ENCODE data around the gene UGT2A1.

The UGT2A1 gene

GRCh38 chr4:69589884-69590283, 63.2 kb downstream of the UGT2A1 start:
- DNase-seq (ENCODE audit: low read depth), result no peak

DNA sequence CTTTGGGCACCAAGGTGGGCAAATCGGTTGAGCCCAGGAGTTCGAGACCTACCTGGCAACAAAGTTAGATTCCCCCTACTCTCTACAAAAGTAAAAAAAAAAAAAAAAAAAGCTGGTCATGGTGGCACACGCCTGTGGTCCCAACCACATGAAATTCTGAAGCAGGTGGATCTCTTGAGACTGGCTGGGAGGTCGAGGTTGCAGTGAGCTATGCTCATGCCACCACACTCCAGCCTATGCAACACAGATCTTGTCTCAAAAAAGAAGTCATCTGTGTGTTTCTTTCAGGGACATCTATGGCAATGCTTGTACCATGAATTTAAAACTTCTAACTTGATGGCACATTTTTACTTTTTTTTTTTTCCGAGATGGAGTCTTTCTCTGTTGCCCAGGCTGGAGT, 68.9 kb downstream of the UGT2A1 start:
- no peak for DNase-seq (ENCODE audit: low read depth)

DNA sequence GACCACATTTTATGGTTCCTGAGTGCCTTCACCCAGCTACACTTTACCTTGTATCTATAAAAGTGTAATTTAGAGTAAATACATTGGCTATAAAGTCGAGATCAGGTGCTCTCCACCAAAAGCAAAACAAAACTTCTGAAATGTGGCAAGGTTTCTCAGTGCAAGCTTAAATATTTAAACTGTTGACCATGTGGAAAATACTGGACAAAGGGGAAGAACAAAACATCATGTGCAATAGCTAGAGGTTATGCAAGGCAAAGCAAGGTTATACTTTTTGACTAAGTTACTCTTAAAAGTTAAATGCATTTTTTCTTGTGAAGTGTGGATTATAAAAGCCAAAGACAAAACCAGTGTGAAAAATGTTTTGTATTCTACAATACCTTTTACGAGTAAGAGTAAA, 69.5 kb downstream of the UGT2A1 start:
- no peak for DNase-seq (ENCODE audit: low read depth)

DNA sequence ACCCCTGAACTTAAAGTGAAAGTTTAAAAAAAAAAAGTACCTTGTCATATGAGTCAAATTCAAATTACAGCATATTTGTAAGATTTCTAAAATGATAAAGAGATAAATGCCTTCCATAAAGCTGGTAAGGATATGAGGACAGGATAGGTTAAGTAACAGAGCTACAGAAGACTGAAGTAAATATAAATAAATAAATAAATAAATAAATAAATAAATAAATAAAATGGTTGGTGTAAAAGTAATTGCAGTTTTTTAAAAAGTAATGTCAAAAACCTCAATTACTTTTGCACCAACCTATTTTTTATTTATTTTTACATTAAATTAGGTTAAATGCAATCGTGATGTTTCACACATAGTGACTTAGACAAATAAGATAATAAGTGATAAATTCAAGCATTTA, 75.8 kb downstream of the UGT2A1 start:
- DNase-seq (ENCODE audit: low read depth), result no peak

DNA sequence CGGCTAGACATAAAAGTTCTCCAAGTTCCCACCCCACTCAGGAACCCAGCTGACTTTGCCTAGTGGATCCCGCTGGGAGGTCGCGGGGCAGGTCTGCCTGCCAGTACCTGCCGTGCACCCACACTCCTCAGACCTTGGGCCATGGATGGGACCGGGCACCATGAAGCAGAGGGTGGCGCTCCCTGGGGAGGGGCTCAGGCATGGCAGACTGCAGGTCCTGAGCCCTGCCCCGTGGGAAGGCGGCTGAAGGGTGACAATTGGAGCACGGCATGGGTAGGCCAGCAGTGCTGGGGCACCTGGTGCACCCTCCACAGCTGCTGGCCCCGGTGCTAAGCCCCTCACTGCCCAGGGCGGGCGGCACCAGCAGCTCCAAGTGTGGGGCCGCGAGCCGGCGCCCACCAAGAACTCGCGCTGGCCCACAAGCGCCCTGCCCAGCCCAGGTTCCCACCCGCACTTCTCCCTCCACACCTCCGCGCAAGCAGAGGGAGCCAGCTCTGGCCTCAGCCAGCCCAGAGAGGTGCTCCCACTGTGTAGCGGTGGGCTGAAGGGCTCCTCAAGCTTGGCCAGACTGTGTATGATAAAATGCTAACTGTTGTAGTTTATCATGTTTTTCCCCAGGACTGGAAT, 76.7 kb downstream of the UGT2A1 start:
- no peak for DNase-seq (ENCODE audit: low read depth)

DNA sequence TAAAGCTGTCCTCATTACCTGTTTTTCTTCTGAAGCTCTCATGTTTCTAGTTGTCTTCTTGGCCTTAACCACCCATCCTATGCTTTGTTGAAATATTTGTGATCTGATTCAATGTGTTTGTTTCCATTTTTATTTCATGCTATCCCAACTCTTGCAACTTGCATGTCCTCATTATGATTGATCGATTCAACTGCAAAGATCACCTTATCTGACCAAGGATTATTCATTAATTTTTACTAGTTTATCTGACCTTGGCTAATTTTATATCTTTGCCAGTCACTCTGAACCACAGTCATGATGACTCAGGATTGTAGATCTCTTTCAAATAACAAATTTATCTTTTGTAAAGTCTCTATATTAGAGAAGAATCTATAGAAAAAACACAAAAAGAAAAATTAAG, 84.3 kb downstream of the UGT2A1 start:
- no peak for DNase-seq (ENCODE audit: low read depth)

DNA sequence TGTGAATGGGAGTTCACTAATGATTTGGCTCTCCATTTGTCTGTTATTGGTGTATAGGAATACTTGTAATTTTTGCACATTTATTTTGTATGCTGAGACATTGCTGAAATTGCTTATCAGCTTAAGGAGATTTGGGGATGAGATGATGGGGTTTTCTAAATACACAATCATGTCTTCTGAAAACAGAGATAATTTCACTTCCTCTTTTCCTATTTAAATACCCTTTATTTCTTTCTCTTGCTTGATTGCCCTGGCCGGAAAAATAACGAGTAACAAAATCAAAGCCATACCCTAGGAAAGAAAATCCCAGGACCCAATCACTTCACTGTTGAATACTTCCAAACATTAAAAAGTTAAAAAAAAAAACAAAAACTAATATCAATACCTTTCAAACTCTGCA, 89.6 kb downstream of the UGT2A1 start:
- no peak for DNase-seq (ENCODE audit: low read depth)

- no peak for DNase-seq (ENCODE audit: low read depth)
Observed at GRCh38 chr4:69549651-69550050, 103.4 kb downstream of the UGT2A1 start.

GRCh38 chr4:69546134-69546765, 106.8 kb downstream of the UGT2A1 start:
- no peak for DNase-seq (ENCODE audit: low read depth)
